A673 (cell line): Measurements from ENCODE around the gene PARD3.

Source experiments
- CTCF ChIP-seq: fragments of 300-800, 200-600 bp; sonication (generic); conservative IDR thresholded peaks from 2 replicates; pipeline ENCODE4 v1.5.1; 2017; ENCODE audit warnings: low read depth, mild to moderate bottlenecking, antibody characterized with exemption, low read length, moderate library complexity, mixed read lengths
- EZH2 ChIP-seq: fragments of 200-600 bp; sonication (generic); IDR thresholded peaks from 2 replicates; pipeline ENCODE4 v1.6.1; 2017; ENCODE audit warnings: borderline replicate concordance, low read depth, mild to moderate bottlenecking, mixed read lengths, antibody characterized with exemption, low read length; ENCODE audit not compliant: poor library complexity, severe bottlenecking

- TF ChIP-seq CTCF = no peak
- TF ChIP-seq EZH2 = no peak
Observed at GRCh38 chr10:34606890-34607289, 208.2 kb downstream of the PARD3 start.
